Measurements from ENCODE around the gene DIP2C.

- TF ChIP-seq POLR2A (IDR thresholded peaks at IDR 0.05) (no peak), CTCF (IDR thresholded peaks at IDR 0.05) (no peak)
Measured at GRCh38 chr10:435397-435796, 254.1 kb downstream of the DIP2C start.
